GM12878 (cell line): Measurements from ENCODE around the gene MCOLN3. TPM values are rescaled to one million over a fixed set of nuclear protein-coding genes. Genes with fewer than 3 reads are reported as not detected.

ENCODE experiments used
- ATAC-seq: fragments of 200-7000 bp; cut with Tn5 transposase; 3 replicates; pipeline ENCODE4 v1.9.1; 2020; ENCODE audit warnings: mild to moderate bottlenecking, moderate library complexity
- BruUV-seq: library from RNA; stranded (reverse); fragments of 400-500 nt; replicated peaks from 2 replicates; lab custom pipeline; 2021; lab: Mats Ljungman, UMichigan
- CTCF ChIA-PET: fragments of 300-600 bp; sonication (Branson Sonifier 250); formaldehyde crosslinking; extraction: SDS; loops from one replicate; lab custom pipeline; 2021; ENCODE audit warnings: inconsistent platforms; lab: Yijun Ruan, JAX
- POLR2A ChIA-PET: fragments of 350-600 bp; formaldehyde crosslinking; extraction: SDS; loops from one replicate; lab custom pipeline; 2021; ENCODE audit warnings: inconsistent platforms; lab: Charles Lee
- RAD21 ChIA-PET: fragments of 300-600 bp; sonication (Branson Sonifier 250); formaldehyde crosslinking; loops from one replicate; lab custom pipeline; 2023; ENCODE audit warnings: antibody characterized with exemption; ENCODE audit not compliant: unreplicated experiment; lab: Charles Lee
- SMC1A ChIA-PET: fragments of 300-600 bp; sonication (Branson Sonifier 250); formaldehyde crosslinking; loops from one replicate; lab custom pipeline; 2023; ENCODE audit not compliant: unreplicated experiment, uncharacterized antibody; lab: Charles Lee
- DNase-seq: peaks from one replicate; pipeline ENCODE4 v3.0.0-alpha.2; 2011; ENCODE audit warnings: low read depth, low spot score
- FAIRE-seq: peaks from 3 replicates; lab custom pipeline; 2011; peaks lifted over from hg19 to GRCh38; lab: Jason Lieb, UNC
- H2AFZ ChIP-seq: 2 replicates; pipeline ENCODE4 v1.6.0; 2011; ENCODE audit warnings: low read depth, low read length, control low read depth; ENCODE audit not compliant: control insufficient read depth
- H3K27ac ChIP-seq: 2 replicates; pipeline ENCODE4 v1.5.1; 2011; ENCODE audit warnings: control low read depth; ENCODE audit not compliant: control insufficient read depth, insufficient read depth
- H3K27me3 ChIP-seq, 2 experiments: replicated peaks in 1 of 2; 2 replicates each; pipeline versions ENCODE4 v1.6.0 to v1.6.1; 2011; ENCODE audit warnings: low read length in 1 of 2; ENCODE audit not compliant: control insufficient read depth in 2 of 2, insufficient read depth in 2 of 2
- H3K36me3 ChIP-seq, 2 experiments: 2 replicates each; pipeline ENCODE4 v1.5.1; 2011; ENCODE audit warnings: low read length in 1 of 2; ENCODE audit not compliant: control insufficient read depth in 2 of 2, insufficient read depth in 2 of 2
- H3K4me1 ChIP-seq: 2 replicates; pipeline ENCODE4 v1.6.1; 2011; ENCODE audit warnings: mild to moderate bottlenecking, low read length, moderate library complexity, mixed read lengths; ENCODE audit not compliant: control insufficient read depth, insufficient read depth
- H3K4me2 ChIP-seq: 2 replicates; pipeline ENCODE4 v1.6.0; 2011; ENCODE audit warnings: control low read depth; ENCODE audit not compliant: control insufficient read depth, insufficient read depth
- H3K4me3 ChIP-seq: fragments of 200-600 bp; sonication (generic); 2 replicates; pipeline ENCODE4 v1.5.1; 2016
- H3K79me2 ChIP-seq: 2 replicates; pipeline ENCODE4 v1.6.0; 2011; ENCODE audit warnings: low read length; ENCODE audit not compliant: control insufficient read depth, insufficient read depth
- H3K9ac ChIP-seq: 2 replicates; pipeline ENCODE4 v1.8.0; 2011; ENCODE audit warnings: low read length, control low read depth, mixed read lengths; ENCODE audit not compliant: control insufficient read depth, insufficient read depth
- H3K9me3 ChIP-seq: replicated peaks from 3 replicates; pipeline ENCODE4 v1.5.1; 2011; ENCODE audit warnings: mild to moderate bottlenecking, low read length; ENCODE audit not compliant: control insufficient read depth, insufficient read depth
- H4K20me1 ChIP-seq: 2 replicates; pipeline ENCODE4 v1.6.0; 2011; ENCODE audit not compliant: control insufficient read depth, insufficient read depth
- EED ChIP-seq: sonication (generic); IDR thresholded peaks from 2 replicates; pipeline ENCODE4 v1.6.1; 2016; ENCODE audit warnings: antibody characterized with exemption, low read depth
- ESRRA ChIP-seq: IDR thresholded peaks from 2 replicates; pipeline ENCODE4 v1.6.1; 2012; ENCODE audit warnings: mild to moderate bottlenecking, low read length, improper control_type of control experiment
- ETV6 ChIP-seq, 2 experiments: fragments of 450-650 bp in 1 of 2; IDR thresholded peaks in 1 of 2; conservative IDR thresholded peaks in 1 of 2; 2 replicates each; pipeline ENCODE4 v1.6.1; 2014; ENCODE audit warnings: antibody characterized with exemption in 1 of 2, borderline replicate concordance in 1 of 2, low read depth in 1 of 2, mild to moderate bottlenecking in 1 of 2, moderate library complexity in 1 of 2
- GATAD2B ChIP-seq: fragments of 450-650 bp; conservative IDR thresholded peaks from 2 replicates; pipeline ENCODE4 v1.6.1; 2017; ENCODE audit warnings: low read depth, mild to moderate bottlenecking, moderate library complexity
- MXI1 ChIP-seq: fragments of 150-350 bp; IDR thresholded peaks from 2 replicates; pipeline ENCODE4 v1.6.1; 2011; ENCODE audit warnings: low read depth, mild to moderate bottlenecking, inconsistent platforms, low read length, improper control_type of control experiment
- NR2C1 ChIP-seq: fragments of 450-650 bp; IDR thresholded peaks from 2 replicates; pipeline ENCODE4 v1.6.1; 2017; ENCODE audit warnings: antibody characterized with exemption, mild to moderate bottlenecking, moderate library complexity
- RB1 ChIP-seq: fragments of 450-650 bp; formaldehyde crosslinking; IDR thresholded peaks from 2 replicates; pipeline ENCODE4 v1.6.1; 2017; ENCODE audit warnings: mild to moderate bottlenecking, borderline replicate concordance
- SUZ12 ChIP-seq: fragments of 200-600 bp; sonication (generic); IDR thresholded peaks from one replicate; pipeline ENCODE4 v1.6.1; 2018; ENCODE audit warnings: antibody characterized with exemption, mild to moderate bottlenecking; ENCODE audit not compliant: unreplicated experiment
- TARDBP ChIP-seq: IDR thresholded peaks from 2 replicates; pipeline ENCODE4 v1.6.1; 2016; ENCODE audit warnings: borderline replicate concordance
- ZBTB33 ChIP-seq: fragments of 450-650 bp; IDR thresholded peaks from 2 replicates; pipeline ENCODE4 v1.6.1; 2017; ENCODE audit warnings: mild to moderate bottlenecking
- ZNF24 ChIP-seq: fragments of 450-650 bp; IDR thresholded peaks from 2 replicates; pipeline ENCODE4 v1.6.1; 2017; ENCODE audit warnings: antibody characterized with exemption, mild to moderate bottlenecking
- ZNF592 ChIP-seq: fragments of 450-650 bp; IDR thresholded peaks from 2 replicates; pipeline ENCODE4 v1.6.1; 2017; ENCODE audit warnings: mild to moderate bottlenecking, moderate library complexity
- WGBS: methylation state at CpG from one replicate; pipeline ENCODE4 v1.1.6; 2016; ENCODE audit warnings: low lambda C conversion rate; ENCODE audit not compliant: insufficient replicate concordance, insufficient coverage; ENCODE audit errors: missing lambda C conversion rate; 5-methylcytosine and 5-hydroxymethylcytosine counted together
- in situ Hi-C: fragments of 300-500 bp; cut with MboI; formaldehyde crosslinking; loops from 9 replicates; pipeline ENCODE4 v1.14.3; 2018; ENCODE audit warnings: mixed read lengths
- intact Hi-C: fragments of 100-400 bp; cut with micrococcal nuclease; formaldehyde crosslinking; loops from one replicate; pipeline ENCODE4 v1.14.2; 2022; ENCODE audit not compliant: unreplicated experiment
- polyA plus RNA-seq, 11 experiments: library from polyadenylated mRNA; depleted of rRNA in 4 of 11; unstranded in 6 of 11; stranded (reverse) in 5 of 11; fragments of >200 nt; fragmentation: Nextera tagmentation in 4 of 11; fragmentation: Illumina TruSeq in 1 of 11; extraction: Ambion mirVana in 4 of 11; extraction: Trizol in 1 of 11; gene quantifications; 1 replicate in 1 of 11; 2 replicates in 10 of 11; pipeline versions ENCODE4 v1.2.1 to v1.2.3, GENCODE V29; 2011 to 2016; ENCODE audit warnings: inconsistent platforms in 2 of 11, missing spikeins in 2 of 11, low read depth in 1 of 11
- total RNA-seq, 4 experiments: library from RNA; depleted of rRNA in 3 of 4; stranded (reverse); fragments of >200 nt in 3 of 4; fragmentation: Illumina TruSeq in 1 of 4; extraction: Trizol in 1 of 4; gene quantifications; 2 replicates each; pipeline versions ENCODE4 v1.2.1 to v1.2.3, GENCODE V29; 2013 to 2021

MCOLN3 gene
- total and polyA plus RNA-seq, 10 of the 15 experiments (the other 5 are each of a cell fraction or from before 2014, with no cell fraction given) = 0.48 to 7.4 (median 3.8) TPM

GRCh38 chr1:85088408-85088784, 40.1 kb upstream of the MCOLN3 start:
- no peaks in the 10 kb centered on the region; the same call in 1 of the 2 replicates for H3K4me1 ChIP-seq
- H3K9ac ChIP-seq = no peak overlapping the region
- no peak for TF ChIP-seq EED
- TF ChIP-seq ZBTB33 = no peak
- no peak for TF ChIP-seq ESRRA
- TF ChIP-seq ETV6 (conservative IDR thresholded peaks at IDR 0.05 in 1 of 2, IDR thresholded peaks at IDR 0.05 in 1 of 2; ENCODE audit: borderline replicate concordance in 1 of 2, low read depth in 1 of 2) = no peak
- no peak for TF ChIP-seq TARDBP
- no peak for TF ChIP-seq ZNF592
- no peak for TF ChIP-seq SUZ12
- no peak for TF ChIP-seq GATAD2B
- TF ChIP-seq NR2C1 = no peak
- TF ChIP-seq RB1 = no peak
- no peak for TF ChIP-seq ZNF24
- no peak for TF ChIP-seq MXI1
- TF ChIP-seq, all 136 proteins: peak for 0
- no peak for DNase-seq
- ATAC-seq = no peak
- Histone ChIP-seq H3K27me3 (no peaks in the 10 kb centered on the region), H3K79me2 (no peaks in the 10 kb centered on the region), H4K20me1 (no peaks in the 10 kb centered on the region), H3K27ac (no peak overlapping the region), H3K9me3 (no peaks in the 10 kb centered on the region), H3K4me3 (no peak overlapping the region), H3K36me3 (no peaks in the 10 kb centered on the region), H3K4me2 (no peak overlapping the region), H2AFZ (no peak overlapping the region)
- no TSS peak for BruUV-seq
- POLR2A ChIA-PET = no interaction called here
- FAIRE-seq = no peak
- in situ Hi-C loops = no loop called here
- WGBS = 12% methylated on average over 2 of the region's 2 CpGs
- RAD21 ChIA-PET = no interaction called here
- SMC1A ChIA-PET = no interaction called here
- intact Hi-C loops = no loop called here
- CTCF ChIA-PET = no interaction called here
